Ovary (tissue), 9 donors: ENCODE measurements around the gene C1orf116. TPM values are rescaled to one million over a fixed set of nuclear protein-coding genes. Genes with fewer than 3 reads are reported as not detected.

Source experiments
- DNase-seq, 5 donors: peaks; one replicate each; pipeline ENCODE4 v3.0.0-alpha.2; 2019 to 2020
- H3K27ac ChIP-seq, 2 donors: fragments of 200-600 bp; one replicate each; pipeline versions ENCODE4 v1.5.1 to v1.8.0; 2019 to 2022
- H3K27me3 ChIP-seq: fragments of 200-600 bp; one replicate; pipeline ENCODE4 v1.8.0; 2022
- H3K36me3 ChIP-seq: fragments of 200-600 bp; sonication (generic); one replicate; pipeline ENCODE4 v1.5.1; 2019
- H3K4me1 ChIP-seq: one replicate; pipeline ENCODE4 v1.8.1; 2013; ENCODE audit warnings: mild to moderate bottlenecking, moderate library complexity; ENCODE audit not compliant: insufficient read depth
- H3K4me3 ChIP-seq: fragments of 200-600 bp; sonication (generic); one replicate; pipeline ENCODE4 v1.5.1; 2017
- H3K9me3 ChIP-seq, 2 donors: fragments of 200-600 bp in 1 of 2; sonication (generic) in 1 of 2; one replicate each; pipeline versions ENCODE4 v1.5.1 to v1.8.1; 2013 to 2019; ENCODE audit warnings: mild to moderate bottlenecking in 1 of 2, moderate library complexity in 1 of 2
- EP300 ChIP-seq: sonication (generic); formaldehyde crosslinking; IDR thresholded peaks from one replicate; pipeline ENCODE4 v1.6.1; 2017; ENCODE audit warnings: antibody characterized with exemption
- POLR2A ChIP-seq: fragments of 450-650 bp; IDR thresholded peaks from one replicate; pipeline ENCODE4 v1.6.1; 2017; ENCODE audit warnings: antibody characterized with exemption, mild to moderate bottlenecking, moderate library complexity
- WGBS, 3 donors: extraction: QIAGEN DNeasy Blood & Tissue Kit in 1 of 3; methylation state at CpG; one replicate each; pipeline versions ENCODE4 v1.1.5 to v1.1.7; 2013 to 2017; 5-methylcytosine and 5-hydroxymethylcytosine counted together
- intact Hi-C, 4 donors: fragments of 100-400 bp; cut with DNase I; formaldehyde crosslinking; loops; one replicate each; pipeline versions ENCODE4 v1.11.0 to v1.15.1; 2022 to 2023
- polyA plus RNA-seq, 2 donors: library from polyadenylated mRNA; stranded (reverse); fragments of 200-250 nt in 1 of 2; fragments of 350-450 nt in 1 of 2; fragmentation: Illumina TruSeq in 1 of 2; extraction: RNeasy Lipid Tissue Mini Kit (QIAGEN cat#74804) in 1 of 2; gene quantifications; one replicate each; pipeline ENCODE4 v1.2.3, GENCODE V29; 2013 to 2014
- total RNA-seq, 7 donors: library from RNA; depleted of rRNA in 2 of 7; stranded (reverse); fragments of >200 nt in 2 of 7; fragmentation: NEBNext Ultra II Directional in 3 of 7; extraction: Animal tissue kit (Norgen Biotek cat#: 25700) in 3 of 7; gene quantifications; one replicate each; pipeline versions ENCODE4 v1.1.0 to v1.2.4, GENCODE V29; 2016 to 2023
- TF ChIP-seq, protein P1 (sequence below), 3 donors: fragments of 450-650 bp in 2 of 3; fragments of 200-600 bp in 1 of 3; IDR thresholded peaks; one replicate each; pipeline versions ENCODE4 v1.5.1 to v1.8.0; 2016 to 2022; ENCODE audit warnings: antibody characterized with exemption in 3 of 3, mild to moderate bottlenecking in 1 of 3
- donor health status: DM: no; HTN: no; CAD: no; lungs with moderate emphysema.
- donor health status: DM: no; HTN: no; CAD: no.
- donor health status: Bipolar disorder and iron deficiency.
- donor health status: DM: yes; HTN: yes; CAD: no.
- donor health status: DM: no; HTN: no; CAD: no.
- donor health status: DM: yes; HTN: yes; CAD: no.

Gene C1orf116
- total and polyA plus RNA-seq, 9 donors, result 0.02 to 1.6 (median 0.36) TPM; not detected in 2

DNA sequence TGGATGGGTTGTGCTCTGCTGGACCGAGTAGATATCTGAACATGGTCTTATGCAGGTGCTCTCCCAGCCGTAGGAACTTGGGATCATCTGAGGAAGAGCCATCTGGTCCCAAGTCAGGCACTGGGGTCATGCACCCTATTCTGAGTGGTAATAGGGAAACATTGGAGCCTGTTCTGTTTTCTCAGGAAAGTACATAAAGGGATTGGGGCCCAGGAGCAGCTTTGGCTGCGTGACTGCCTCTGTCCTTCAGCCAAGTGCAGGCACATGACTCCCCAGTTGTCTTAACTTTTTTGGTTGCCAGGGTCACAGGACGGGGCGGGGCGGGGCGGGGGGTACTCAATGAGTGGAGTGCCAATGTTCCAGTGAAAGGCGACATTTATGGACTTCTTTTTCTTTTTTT lies 32.0 kb upstream of the C1orf116 start:
- 91 to 92% (median 91%) methylated on average over 8 of the region's 8 CpGs for WGBS, 3 donors
- intact Hi-C loops, result no loop called here
- Histone ChIP-seq H3K9me3 (no peaks in the 10 kb centered on the region), H3K27ac (no peak overlapping the region), H3K27me3 (no peaks in the 10 kb centered on the region), H3K36me3 (no peaks in the 10 kb centered on the region), H3K4me1 (no peaks in the 10 kb centered on the region), H3K4me3 (no peak overlapping the region)
- no peak for TF ChIP-seq POLR2A
- no peak for DNase-seq

DNA sequence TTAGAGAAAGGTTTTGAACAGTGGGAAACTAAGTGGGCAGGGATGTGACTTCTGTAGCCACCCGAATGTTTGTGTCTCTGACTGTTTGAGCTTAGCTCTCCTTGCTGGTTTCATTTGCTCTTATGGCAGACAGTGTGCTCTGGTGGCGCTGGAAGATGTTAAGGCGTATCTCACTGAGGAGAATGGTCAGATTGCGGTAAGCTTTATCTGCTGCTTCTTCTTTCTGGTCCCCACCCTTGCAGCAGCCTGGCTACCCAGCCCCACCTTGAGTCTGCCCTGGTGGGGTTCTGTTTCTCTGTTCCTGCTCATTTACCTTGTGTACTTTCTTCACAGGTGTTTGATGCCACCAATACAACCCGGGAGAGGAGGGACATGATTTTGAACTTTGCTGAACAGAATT lies 30.5 kb upstream of the C1orf116 start:
- Histone ChIP-seq H3K27me3 (no peaks in the 10 kb centered on the region), H3K27ac (no peak overlapping the region), H3K4me1 (no peaks in the 10 kb centered on the region), H3K9me3 (no peaks in the 10 kb centered on the region), H3K36me3 (no peaks in the 10 kb centered on the region), H3K4me3 (no peak overlapping the region)
- DNase-seq, result no peak
- intact Hi-C loops, result no loop called here
- WGBS, 3 donors, result 91 to 96% (median 93%) methylated on average over 5 of the region's 5 CpGs
- TF ChIP-seq EP300 (no peak), POLR2A (no peak)
- TF ChIP-seq, protein P1, sequence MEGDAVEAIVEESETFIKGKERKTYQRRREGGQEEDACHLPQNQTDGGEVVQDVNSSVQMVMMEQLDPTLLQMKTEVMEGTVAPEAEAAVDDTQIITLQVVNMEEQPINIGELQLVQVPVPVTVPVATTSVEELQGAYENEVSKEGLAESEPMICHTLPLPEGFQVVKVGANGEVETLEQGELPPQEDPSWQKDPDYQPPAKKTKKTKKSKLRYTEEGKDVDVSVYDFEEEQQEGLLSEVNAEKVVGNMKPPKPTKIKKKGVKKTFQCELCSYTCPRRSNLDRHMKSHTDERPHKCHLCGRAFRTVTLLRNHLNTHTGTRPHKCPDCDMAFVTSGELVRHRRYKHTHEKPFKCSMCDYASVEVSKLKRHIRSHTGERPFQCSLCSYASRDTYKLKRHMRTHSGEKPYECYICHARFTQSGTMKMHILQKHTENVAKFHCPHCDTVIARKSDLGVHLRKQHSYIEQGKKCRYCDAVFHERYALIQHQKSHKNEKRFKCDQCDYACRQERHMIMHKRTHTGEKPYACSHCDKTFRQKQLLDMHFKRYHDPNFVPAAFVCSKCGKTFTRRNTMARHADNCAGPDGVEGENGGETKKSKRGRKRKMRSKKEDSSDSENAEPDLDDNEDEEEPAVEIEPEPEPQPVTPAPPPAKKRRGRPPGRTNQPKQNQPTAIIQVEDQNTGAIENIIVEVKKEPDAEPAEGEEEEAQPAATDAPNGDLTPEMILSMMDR (IDR thresholded peaks at IDR 0.05), result no peak

DNA sequence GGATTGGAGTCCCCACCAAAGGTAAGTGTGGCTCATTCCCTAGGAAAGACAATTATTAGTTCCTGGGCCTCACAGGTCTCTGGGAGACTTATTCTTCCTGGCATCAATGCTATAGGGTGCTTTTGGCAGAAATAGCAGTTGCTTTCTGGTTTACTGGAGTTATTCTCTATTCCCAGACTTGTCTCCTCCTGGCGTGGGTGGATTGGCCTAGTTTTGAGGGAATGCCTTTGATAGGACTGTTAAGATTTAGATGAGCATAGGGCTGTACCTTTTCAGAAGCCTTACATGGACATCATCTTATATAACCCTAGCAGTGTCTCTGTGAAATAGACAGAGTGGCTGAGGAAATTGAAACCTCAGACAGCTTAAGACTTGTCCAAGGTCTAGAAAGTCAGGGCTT lies 29.5 kb upstream of the C1orf116 start:
- Histone ChIP-seq H3K9me3 (no peaks in the 10 kb centered on the region), H3K27me3 (no peaks in the 10 kb centered on the region), H3K4me3 (no peak overlapping the region), H3K36me3 (no peaks in the 10 kb centered on the region), H3K4me1 (no peaks in the 10 kb centered on the region), H3K27ac (no peak overlapping the region)
- TF ChIP-seq, protein P1 (IDR thresholded peaks at IDR 0.05), result no peak
- TF ChIP-seq POLR2A (no peak), EP300 (no peak)
- 91 to 100% (median 94%) methylated on average over 1 of the region's 1 CpG for WGBS, 3 donors
- intact Hi-C loops, result no loop called here
- no peak for DNase-seq

DNA sequence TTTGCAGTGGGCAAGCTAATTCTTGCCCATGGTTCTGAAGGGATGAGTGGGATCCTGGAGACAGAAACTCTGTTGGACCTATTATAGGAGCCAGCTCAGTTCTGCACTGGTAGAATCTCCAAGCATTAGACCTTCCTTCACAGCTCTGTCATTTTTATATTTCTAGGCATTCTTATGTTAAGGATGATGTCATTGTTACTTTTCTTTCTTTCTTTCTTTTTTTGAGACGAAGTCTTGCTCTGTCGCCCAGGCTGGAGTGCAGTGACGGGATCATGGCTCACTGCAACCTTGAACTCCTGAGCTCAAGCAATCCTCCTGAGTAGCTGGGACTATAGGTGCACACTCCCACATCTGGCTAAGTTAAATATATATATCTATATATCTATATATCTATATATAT lies 28.0 kb upstream of the C1orf116 start:
- Histone ChIP-seq H3K9me3 (no peaks in the 10 kb centered on the region), H3K27ac (no peak overlapping the region), H3K4me3 (no peak overlapping the region), H3K36me3 (no peaks in the 10 kb centered on the region), H3K4me1 (no peaks in the 10 kb centered on the region), H3K27me3 (no peaks in the 10 kb centered on the region)
- intact Hi-C loops, result no loop called here
- no peak for DNase-seq
- TF ChIP-seq POLR2A, result no peak
- TF ChIP-seq, protein P1 (IDR thresholded peaks at IDR 0.05), result no peak
- TF ChIP-seq EP300, result no peak
- WGBS, 3 donors, result 59 to 91% (median 74%) methylated on average over 3 of the region's 3 CpGs

DNA sequence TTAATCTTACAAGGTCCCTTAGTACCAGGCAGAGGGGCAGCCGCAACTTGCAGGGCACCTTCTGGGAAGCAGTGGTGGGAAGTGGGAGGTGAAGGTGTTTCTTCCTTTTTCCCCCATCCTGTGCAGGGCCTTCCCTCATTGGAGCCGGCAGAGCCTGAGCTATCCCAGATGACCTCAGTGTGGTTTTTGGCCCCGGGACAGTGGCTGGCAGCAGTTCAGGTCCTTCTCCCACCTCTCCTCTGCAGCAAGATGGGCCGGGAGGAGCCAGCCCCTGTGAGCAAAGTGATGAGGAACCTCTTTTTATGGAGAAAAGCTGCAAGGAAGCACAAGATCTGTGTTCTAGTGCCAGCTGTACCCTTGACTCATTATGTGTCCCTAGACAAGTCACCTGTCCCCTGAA lies 27.3 kb upstream of the C1orf116 start:
- no peak overlapping the region for H3K27ac ChIP-seq
- H3K4me3 ChIP-seq, result no peak overlapping the region
- no peak for DNase-seq
- intact Hi-C loops, result loop anchor here in 1 of 4 donors (10.0 kb wide), 1 partner anchor 345 kb away; no protein-coding TSS in a partner anchor
- TF ChIP-seq, protein P1 (IDR thresholded peaks at IDR 0.05), result no peak
- TF ChIP-seq EP300 (no peak), POLR2A (no peak)
- H3K36me3 ChIP-seq, result no peaks in the 10 kb centered on the region
- no peaks in the 10 kb centered on the region for H3K9me3 ChIP-seq
- no peaks in the 10 kb centered on the region for H3K4me1 ChIP-seq
- H3K27me3 ChIP-seq, result no peaks in the 10 kb centered on the region
- 42 to 54% (median 46%) methylated on average over 4 of the region's 4 CpGs for WGBS, 3 donors
